ENCODE results near the gene IL25.

IL25 gene

DNA sequence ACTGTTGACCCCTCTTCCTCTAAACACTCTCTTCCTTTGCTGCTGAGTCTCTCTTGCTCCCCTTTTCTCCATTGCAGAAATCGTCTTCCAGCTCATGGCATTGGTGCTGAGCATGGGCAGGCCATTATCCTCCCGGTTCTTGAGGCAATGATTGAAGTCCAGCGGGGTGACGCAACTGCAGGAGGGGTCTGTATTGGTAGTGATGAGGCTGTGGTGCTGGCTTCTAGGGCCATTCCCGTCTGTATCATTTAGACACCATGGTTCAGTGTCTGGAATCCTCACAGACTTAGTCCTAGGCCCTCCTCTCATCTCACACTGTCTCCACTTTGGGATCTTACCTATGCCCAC is 19.2 kb upstream of the IL25 start:
- no peak for DNase-seq

DNA sequence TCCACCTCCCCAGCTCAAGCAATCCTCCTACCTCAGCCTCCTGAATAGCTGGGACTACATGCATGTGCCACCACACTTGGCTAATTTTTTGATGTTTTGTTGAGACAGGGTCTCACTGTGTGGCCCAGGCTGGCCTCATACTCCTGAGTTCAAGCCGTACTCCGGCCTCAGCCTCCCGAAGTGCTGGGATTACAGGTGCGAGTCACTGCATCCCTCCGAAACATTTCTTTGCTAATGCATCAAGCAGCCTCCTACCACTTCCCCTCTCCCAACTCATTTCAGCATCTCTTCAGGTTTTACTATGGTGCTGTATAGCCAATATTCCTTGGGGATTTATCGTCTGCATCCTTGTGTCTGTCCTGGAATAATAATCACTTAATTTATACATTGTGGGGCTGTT is 17.6 kb upstream of the IL25 start:
- no peak for DNase-seq

DNA sequence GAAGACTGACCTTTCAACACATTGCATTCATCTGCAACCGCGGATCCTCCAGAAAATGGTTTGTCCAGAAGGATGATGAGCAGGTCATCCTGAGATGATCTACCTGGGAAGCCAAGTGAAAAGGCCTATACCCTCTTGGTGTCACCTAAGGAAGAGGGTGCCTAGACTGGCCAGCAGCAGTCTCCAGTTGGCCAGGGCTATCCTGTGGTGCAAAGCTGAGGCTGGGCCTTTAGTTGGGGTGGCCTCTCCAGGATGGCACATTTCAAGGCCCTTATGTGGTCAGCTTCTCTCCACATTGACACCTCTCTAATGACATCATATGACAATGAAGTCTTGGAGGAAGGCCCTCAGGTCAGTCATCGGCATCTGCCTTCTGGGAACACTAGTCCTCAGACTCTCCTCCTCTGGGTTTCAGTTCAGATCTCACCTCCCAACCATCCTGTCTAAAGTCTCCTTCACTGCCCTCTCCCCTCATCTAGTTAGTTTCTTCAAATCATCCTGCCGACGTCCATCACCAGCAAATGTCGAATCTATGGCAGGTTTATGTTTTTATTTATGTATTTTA is 16.7 kb upstream of the IL25 start:
- DNase-seq: no peak

DNA sequence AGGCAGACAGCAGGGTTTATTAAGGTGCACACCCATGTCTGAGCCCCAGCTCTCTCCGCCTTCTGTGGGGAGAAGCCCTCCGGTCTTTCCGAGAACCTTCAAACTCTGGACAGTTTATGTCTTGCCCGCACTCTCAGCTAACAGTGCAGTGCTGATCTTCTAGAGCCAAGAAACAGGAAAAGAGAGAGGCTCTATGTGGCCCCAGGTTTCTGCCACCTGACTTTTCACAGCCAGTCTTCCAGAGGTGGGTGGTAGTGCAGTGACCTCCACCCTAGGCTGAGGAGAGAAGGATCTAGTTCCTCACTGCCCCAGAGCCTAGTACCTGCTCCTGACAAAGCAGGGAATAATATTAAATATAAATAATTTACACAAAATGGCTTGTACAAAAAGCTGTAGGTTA is 15.9 kb upstream of the IL25 start:
- no peak for DNase-seq

DNA sequence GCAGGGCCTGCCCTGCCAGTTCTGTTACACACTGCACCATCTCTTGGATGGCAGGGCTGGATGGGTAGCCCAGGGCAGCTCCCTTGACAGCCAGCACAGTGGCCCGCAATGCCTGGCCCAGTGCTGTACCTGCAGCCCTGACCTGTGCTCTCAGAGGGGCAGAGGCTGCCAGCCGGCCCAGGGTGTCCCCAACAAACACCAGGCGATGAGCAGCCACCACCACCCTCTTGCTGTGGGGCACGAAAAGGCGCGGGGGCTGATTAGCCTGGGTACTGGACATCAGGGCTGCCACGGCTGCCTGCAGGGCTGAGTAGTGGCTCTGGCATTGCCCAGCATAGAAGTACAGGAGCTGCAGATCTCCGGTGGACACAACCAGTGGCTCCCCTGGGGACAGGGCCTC is 15.3 kb upstream of the IL25 start:
- no peak for DNase-seq

DNA sequence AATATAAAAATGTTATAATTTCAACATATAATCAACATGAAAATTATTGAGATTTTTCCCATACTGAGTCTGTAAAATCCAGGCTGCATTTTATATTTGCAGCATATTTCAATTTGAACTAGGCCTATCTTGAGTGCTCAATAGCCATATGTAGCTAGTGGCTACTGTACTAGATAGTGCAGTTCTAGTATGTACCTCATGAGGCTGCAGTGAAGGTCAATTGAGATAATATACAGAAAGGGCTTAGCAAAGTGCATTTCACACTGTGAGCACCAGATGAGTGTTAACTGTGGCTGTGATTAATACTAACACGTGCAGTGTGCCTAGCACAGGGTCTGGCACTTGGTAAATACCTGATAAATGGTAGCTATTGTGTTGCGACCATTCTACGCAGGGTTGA is 14.6 kb upstream of the IL25 start:
- no peak for DNase-seq

DNA sequence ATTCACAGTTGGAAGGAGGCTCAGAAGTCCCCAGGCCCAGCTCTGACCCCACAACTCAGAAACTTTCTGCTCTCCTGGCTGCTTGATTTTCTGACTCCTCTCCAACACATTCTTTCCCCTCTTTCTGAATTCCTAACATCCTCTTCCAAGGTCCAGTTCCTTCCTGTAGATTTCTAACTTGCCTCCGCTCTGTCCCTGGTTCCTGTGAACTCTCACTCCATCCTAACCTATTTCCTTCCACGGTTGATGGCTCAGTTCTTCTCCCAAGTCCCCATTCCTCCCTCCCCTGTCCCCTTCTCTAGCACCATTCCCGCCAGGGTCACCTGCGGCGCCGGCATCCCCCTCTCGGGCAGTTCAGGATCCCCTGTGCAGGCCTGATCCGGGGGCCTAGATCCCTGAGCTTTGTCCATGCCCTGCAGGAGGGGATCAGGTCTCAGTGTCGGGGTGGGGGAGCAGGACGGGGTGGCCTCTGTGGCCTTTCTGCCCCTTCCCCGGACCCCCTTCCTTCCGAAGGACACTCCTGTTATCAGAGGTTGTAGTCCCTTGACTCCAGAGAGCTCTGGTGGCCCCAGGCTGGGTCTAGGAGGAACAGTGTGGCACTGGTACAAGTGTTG is 13.9 kb upstream of the IL25 start:
- DNase-seq: no peak

DNA sequence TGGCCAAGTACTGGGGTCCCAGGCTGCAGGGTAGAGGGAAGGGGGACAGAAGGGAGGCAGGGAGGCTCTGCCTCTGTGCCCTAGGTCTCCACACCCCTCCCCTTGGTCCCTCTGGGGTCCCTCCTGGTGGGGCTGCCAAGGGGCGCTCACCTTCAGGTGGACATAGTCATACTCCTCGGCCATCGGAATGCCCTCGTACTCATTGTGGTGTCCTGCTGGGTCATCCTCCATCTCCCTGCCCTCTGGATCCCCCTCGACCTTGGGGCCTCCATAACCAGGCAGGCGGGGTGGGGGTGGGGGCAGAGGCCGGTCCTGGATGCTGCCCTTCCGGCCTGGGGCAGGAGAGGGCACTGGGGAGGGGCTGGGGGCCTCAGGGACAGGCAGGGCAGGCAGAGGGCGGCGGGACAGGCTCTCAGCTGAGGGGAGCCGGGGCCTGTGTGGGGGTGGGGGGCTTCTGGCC is 13.4 kb upstream of the IL25 start:
- no peak for DNase-seq

DNA sequence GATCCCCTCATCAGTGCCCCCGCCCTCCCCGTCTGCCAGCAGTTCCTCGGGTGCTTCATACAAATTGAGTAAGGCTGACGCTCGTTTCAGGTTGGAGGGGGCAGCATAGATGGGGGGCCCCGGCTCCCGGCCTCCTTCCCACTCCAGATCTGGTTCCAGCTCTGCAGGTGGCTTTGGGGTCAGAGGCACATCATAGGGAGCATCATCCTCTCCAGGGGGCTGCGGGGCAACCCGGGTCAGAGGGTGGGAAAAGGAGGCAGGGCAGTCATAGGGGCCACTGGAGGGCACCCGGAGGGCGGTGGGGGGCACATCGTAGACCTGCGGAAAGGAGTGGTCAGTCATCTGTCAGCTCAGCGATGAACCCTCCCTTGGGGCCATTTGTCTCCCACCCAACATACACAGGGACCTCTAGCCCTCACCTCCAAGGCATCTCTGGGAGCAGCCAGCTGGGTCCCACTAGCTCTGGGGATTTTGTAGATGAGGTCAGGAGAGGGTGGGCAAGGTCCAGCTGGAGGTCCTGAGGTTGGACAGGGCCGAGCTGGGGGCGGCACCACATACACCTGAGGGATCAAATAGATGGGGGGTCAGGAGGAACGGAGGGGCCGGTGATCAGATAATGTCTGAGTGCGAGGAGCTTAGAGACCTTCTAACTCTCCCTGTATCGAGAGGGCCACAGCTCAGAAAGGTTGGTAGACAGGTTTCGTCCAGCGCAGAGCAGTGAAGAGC is 12.7 kb upstream of the IL25 start:
- DNase-seq: no peak

DNA sequence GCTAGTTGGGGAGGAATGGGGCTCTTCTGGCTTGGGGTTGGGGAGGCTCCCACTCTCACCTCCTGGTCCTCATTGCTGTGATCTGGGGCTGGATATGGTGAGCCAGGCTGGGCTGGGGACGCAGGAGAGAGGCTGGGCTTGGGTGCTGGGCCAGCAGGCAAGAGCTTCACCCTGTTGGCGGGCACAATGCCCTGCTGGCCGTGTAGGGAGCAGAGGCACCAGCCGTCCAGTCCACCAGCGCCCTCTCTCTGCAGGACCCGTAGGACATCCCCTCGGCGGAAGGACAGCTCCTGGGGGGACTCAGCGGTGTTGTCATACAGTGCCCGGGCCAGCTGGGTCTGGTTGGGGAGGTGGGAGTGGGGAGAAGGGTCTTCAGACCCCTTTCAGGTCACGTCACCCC is 12.1 kb upstream of the IL25 start:
- no peak for DNase-seq

DNA sequence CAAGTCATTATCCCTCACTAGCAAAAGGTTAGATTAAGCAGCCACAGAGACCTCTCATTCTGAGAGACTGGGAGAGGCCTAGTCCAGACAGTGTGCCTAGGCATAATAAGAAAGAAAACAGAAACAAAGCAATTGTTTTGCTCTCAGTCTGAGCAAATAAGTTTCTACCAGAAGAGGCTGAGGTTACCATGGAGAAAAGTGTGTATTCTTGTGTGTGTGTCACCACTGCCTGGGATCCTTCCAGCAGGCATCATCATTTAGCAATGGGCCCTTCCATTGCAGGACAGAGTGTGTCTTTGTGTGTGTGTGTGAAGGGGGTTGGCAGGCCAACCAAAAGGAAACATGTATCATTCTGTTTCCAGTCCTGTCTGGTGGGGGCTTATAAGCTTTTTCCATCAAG is 11.3 kb upstream of the IL25 start:
- DNase-seq: peak; percentile 42

DNA sequence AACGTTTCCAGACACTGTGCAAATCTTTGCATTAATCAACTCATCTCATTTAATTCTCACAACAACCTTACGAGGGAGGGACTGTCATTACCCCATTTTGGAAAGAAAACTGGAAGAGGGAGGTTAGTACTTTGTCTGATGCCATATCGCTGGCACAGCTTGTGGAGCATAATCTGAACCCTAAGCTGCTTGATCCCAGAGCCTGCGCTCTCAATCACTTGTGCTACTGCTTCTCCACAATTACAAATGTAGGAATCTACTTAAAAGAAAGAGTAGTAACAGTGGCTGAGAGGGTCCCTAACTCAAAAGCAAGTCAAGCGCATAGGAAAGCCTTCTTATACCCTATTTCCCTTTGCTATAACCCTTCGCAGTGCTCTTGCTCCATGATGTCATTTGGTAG is 10.8 kb upstream of the IL25 start:
- DNase-seq: no peak

DNA sequence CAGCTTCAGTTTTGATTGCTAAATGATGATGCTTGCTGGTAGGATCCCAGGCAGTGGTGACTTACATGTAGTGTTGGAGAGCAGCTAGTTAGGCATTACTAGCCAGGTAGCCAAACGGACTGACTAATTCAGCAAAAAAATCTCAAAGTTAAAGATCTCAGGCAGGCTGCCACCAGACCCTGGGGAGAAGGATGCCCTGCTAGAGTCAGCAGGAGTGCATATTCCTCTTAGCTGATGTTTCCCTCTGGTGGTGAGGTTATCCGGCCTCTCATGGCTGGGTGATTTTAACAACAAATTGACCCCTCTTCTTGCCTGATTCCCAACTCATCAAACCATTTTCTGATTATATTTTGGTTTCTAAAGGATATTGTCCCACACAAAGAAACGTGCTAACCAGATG is 10.4 kb upstream of the IL25 start:
- peak; percentile 43 for DNase-seq

DNA sequence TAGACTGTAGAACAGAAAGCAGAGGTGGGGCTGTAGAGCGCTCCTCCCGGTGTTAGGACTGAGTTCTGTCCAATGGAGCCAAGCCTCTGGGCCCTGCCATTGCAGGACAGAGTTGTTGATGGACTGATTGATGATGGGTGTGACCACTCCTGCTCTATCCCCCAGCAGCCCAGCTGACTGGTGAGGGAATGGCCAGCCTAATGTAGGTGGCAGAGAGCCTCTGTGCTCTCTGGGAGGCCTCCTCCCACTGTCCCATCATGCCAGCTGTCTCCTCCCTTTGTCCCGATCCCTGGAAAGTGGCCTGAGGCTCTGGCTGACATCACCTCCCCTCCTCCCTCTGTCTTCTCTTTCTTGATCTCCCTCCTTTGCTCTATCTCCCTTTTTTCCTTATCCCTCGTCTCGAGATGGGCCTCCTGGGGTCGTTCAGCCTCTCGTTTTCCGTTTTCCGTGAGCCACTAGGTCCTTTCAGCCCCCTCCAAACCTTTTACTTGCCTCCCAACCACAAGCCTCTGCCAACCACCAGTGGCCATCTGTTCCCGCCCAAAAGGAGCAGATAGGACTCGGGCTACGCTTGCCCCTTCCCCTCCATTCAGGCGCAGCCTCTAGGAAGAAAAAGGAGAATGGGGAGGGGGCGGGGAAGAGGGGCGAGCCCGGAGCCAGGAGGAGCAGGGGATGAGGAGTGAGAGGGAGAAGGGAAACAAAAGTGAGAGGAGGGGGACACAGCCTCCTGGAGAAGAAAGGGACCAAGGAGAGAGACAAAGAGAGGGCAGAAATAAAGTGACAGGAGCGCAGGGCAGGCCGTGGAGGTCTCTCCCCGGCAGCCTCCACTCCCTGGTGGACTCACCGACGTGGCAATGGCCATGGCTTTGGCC is 8.2 kb upstream of the IL25 start:
- peak; percentile 17 for DNase-seq

DNA sequence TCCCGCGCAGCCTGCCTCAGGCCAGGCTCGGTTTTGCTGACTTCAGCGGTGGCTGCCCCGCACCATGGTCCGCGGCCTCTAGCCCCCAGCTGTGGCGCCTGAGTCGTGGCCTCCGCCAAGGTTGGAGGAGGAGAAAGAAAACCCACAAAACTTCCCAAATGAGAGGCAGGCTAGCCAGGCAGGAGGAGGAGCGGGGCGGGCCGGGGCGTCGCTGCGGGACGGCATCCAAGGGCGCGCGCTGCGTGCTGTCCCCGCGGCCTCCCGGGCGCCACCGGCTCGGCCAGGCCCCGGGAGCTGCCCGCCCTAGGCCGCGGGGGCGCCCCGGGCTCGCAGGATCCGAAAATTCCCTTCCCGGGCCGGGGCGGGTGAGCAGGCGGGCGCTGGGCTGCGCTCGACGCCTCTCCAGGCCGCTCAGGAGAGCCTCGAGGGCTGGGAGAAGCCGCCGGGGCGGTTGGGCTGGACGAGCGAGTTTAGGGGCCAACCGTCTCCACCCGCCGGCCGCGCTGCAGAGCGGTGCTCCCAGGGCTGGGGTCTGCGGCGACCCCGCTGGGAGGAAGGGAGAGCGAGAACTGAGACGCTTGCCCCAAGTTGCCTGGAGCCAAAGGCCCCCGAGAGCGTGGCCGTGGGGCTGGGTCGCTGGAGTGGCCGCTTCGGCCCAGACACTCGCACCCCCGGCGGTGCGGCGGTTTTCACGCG is 7.4 kb upstream of the IL25 start, which contains the start of gene EFS:
EFS (minus strand) TSS at position 137 of the 696 bp plus-strand sequence. CDS start 147 bp downstream, outside the sequence.
- peak; percentile 44 for DNase-seq

DNA sequence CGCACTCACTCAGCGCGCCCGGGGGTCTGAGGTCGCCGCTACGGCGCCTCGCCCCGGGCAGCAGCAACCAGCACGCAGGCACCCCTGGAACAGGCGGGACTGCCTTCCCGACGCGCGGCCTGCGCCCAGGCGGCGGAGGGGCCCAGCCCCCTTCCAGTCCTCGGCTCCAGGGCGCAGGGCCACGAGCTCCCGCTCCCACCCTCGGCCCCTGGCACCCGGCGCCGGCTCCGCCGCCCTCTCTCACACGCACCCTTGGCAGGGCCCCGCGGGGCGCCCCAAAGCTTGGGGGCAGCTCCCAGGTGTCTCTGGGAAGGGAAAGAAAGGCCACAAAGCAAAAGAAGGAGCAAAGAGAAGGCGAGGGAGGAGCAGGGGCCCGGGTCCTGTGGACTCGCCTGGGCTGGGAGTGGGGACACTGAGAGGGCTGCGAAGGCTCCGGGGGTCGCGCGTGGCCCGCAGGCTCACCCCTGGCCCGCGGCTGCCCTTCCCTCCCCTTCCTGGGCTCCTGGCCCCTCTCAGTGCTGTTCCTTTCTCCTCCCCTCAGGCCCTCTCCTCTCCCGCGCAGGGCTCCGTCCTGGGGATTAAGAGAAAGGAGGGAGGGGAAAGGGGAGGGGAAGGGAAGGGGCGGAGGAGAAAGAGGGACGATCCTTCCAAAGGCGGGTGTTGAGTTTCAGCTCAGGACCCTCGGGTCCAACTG is 6.7 kb upstream of the IL25 start:
- DNase-seq: peak; percentile 87

DNA sequence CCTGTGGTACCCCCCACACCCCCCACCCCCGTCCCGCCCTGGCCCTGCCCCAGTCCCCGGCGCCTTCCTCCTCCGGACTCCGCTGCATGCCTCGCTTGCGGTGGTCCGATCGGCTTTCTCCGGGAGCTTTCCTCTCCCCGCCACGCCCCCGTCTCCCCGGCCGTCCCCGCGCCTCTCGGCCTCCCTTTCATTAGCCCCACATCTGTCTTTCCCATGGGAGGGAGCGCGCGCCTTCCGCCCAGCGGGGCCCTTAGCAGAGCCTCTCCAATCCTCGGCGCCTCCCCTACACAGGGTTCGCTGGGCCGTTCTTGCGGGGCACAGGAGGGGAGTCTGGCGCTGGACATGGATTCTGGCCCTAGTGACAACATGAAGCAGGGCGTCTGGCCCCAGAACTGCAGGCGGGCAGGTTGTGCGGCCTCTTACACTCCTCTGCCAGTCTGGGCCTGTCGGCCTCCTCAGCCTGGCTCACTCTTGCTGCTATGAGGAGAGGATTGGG is 6.1 kb upstream of the IL25 start:
- DNase-seq: no peak

DNA sequence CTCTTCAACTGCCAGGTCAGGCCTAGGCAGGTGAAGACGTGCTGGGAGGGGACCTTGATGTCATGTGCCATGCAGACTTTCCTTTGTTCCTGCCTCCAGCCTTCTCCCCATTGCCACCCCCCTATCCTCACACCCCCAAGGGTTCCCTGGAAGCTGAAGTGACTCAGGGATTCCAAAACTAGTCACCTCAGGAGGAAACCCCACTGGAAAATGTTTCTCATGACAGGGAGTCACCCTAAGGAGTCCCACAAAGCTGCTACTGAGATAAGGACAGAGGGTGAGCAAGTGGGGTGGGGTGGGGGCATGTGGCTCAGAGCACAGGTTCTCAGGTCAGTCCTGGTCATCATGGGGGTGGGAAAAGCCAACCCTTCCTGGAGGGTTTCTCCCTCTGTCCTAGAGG is 2.4 kb upstream of the IL25 start:
- DNase-seq: no peak

DNA sequence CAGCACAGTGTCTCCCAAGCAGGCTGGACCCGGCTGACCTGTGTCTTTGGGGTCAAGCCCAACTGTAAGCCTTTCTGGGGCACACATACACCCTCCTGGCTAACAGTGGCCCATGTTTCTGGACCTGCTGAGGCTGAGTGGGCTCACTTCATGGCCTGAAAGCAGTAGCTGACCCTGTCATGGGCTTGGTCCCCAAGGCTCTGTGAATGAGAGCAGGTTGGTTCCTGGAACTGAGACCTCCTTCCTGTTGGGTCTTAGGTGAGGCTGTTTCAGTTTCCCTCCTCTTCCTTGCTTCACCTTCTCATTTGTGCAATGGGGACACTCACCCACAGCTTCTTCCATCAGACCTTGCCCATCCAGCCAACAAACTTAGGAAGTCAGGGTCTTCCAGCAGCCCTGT is 744 bp upstream of the IL25 start:
- DNase-seq: no peak

DNA sequence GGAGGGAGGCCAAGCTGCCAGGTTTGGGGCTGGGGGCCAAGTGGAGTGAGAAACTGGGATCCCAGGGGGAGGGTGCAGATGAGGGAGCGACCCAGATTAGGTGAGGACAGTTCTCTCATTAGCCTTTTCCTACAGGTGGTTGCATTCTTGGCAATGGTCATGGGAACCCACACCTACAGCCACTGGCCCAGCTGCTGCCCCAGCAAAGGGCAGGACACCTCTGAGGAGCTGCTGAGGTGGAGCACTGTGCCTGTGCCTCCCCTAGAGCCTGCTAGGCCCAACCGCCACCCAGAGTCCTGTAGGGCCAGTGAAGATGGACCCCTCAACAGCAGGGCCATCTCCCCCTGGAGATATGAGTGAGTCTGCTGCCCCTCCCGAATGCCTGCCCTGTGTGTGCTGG is 432 bp downstream of the IL25 start:
- no peak for DNase-seq

DNA sequence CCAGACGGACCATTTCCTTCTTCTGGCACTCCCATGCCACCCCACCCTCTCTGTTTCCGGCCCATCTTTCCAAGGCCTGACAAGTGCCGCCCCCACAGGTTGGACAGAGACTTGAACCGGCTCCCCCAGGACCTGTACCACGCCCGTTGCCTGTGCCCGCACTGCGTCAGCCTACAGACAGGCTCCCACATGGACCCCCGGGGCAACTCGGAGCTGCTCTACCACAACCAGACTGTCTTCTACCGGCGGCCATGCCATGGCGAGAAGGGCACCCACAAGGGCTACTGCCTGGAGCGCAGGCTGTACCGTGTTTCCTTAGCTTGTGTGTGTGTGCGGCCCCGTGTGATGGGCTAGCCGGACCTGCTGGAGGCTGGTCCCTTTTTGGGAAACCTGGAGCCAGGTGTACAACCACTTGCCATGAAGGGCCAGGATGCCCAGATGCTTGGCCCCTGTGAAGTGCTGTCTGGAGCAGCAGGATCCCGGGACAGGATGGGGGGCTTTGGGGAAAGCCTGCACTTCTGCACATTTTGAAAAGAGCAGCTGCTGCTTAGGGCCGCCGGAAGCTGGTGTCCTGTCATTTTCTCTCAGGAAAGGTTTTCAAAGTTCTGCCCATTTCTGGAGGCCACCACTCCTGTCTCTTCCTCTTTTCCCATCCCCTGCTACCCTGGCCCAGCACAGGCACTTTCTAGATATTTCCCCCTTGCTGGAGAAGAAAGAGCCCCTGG is 3.1 kb downstream of the IL25 start:
- no peak for DNase-seq
